WTC11 (cell line): ENCODE data around the gene GPN2. TPM values are rescaled to one million over a fixed set of nuclear protein-coding genes. Genes with fewer than 3 reads are reported as not detected.

ENCODE experiments used
- ATAC-seq: fragments of 200-7000 bp; cut with Tn5 transposase; 2 replicates; pipeline ENCODE4 v1.10.0; 2021; ENCODE audit warnings: mild to moderate bottlenecking, moderate library complexity
- CTCF ChIA-PET: fragments of 300-600 bp; sonication (Branson Sonifier 250); formaldehyde crosslinking; loops from one replicate; lab custom pipeline; 2021; ENCODE audit warnings: antibody characterized with exemption; lab: Charles Lee
- POLR2A ChIA-PET: fragments of 350-600 bp; sonication (Branson Sonifier 250); formaldehyde crosslinking; loops from one replicate; lab custom pipeline; 2021; ENCODE audit warnings: antibody characterized with exemption; lab: Charles Lee
- DNase-seq: peaks from one replicate; pipeline ENCODE4 v3.0.0; 2021; ENCODE audit warnings: low spot score
- H3K27ac Mint-ChIP-seq: 2 replicates; pipeline ENCODE4 v1.8.0; 2021; ENCODE audit warnings: mixed read lengths
- H3K27me3 Mint-ChIP-seq: 2 replicates; pipeline ENCODE4 v1.8.0; 2021; ENCODE audit warnings: low read depth, mild to moderate bottlenecking, moderate library complexity, mixed read lengths
- H3K36me3 Mint-ChIP-seq: 2 replicates; pipeline ENCODE4 v1.8.0; 2021; ENCODE audit warnings: mixed read lengths
- H3K4me1 Mint-ChIP-seq: 2 replicates; pipeline ENCODE4 v1.8.0; 2022; ENCODE audit warnings: mixed read lengths
- H3K4me3 Mint-ChIP-seq: 2 replicates; pipeline ENCODE4 v1.8.0; 2021; ENCODE audit warnings: mild to moderate bottlenecking, moderate library complexity, mixed read lengths
- H3K9me3 Mint-ChIP-seq: 2 replicates; pipeline ENCODE4 v1.8.0; 2021; ENCODE audit warnings: mixed read lengths
- ATF2 ChIP-seq: sonication (generic); formaldehyde crosslinking; IDR thresholded peaks from 2 replicates; pipeline ENCODE4 v1.8.1; 2022; ENCODE audit warnings: low read depth, missing genetic modification reagents, borderline replicate concordance
- ATF3 ChIP-seq: sonication (generic); formaldehyde crosslinking; conservative IDR thresholded peaks from 2 replicates; pipeline ENCODE4 v1.8.1; 2022; ENCODE audit warnings: mild to moderate bottlenecking, missing genetic modification reagents
- CREM ChIP-seq: sonication (generic); formaldehyde crosslinking; IDR thresholded peaks from 2 replicates; pipeline ENCODE4 v1.8.1; 2022; ENCODE audit warnings: mild to moderate bottlenecking, missing genetic modification reagents, moderate library complexity
- CTCF ChIP-seq: fragments of 200-600 bp; IDR thresholded peaks from 2 replicates; pipeline ENCODE4 v1.8.0; 2022; ENCODE audit warnings: antibody characterized with exemption
- E2F1 ChIP-seq: sonication (generic); formaldehyde crosslinking; IDR thresholded peaks from 2 replicates; pipeline ENCODE4 v1.8.0; 2022; ENCODE audit warnings: mild to moderate bottlenecking, missing genetic modification reagents
- ESRRA ChIP-seq: sonication (generic); formaldehyde crosslinking; IDR thresholded peaks from 2 replicates; pipeline ENCODE4 v1.8.1; 2022; ENCODE audit warnings: mild to moderate bottlenecking, missing genetic modification reagents, borderline replicate concordance
- ETV6 ChIP-seq: sonication (generic); formaldehyde crosslinking; IDR thresholded peaks from 2 replicates; pipeline ENCODE4 v1.8.1; 2022; ENCODE audit warnings: mild to moderate bottlenecking, missing genetic modification reagents
- FOXJ3 ChIP-seq: sonication (generic); formaldehyde crosslinking; IDR thresholded peaks from 2 replicates; pipeline ENCODE4 v1.9.0; 2021; ENCODE audit warnings: missing genetic modification reagents, mild to moderate bottlenecking, borderline replicate concordance
- FOXP4 ChIP-seq: sonication (generic); formaldehyde crosslinking; IDR thresholded peaks from 2 replicates; pipeline ENCODE4 v1.8.0; 2022; ENCODE audit warnings: mild to moderate bottlenecking, missing genetic modification reagents
- GABPB1 ChIP-seq: sonication (generic); formaldehyde crosslinking; IDR thresholded peaks from 2 replicates; pipeline ENCODE4 v1.8.1; 2023; ENCODE audit warnings: mild to moderate bottlenecking, missing genetic modification reagents
- GRHL2 ChIP-seq: fragments of 250-450 bp; sonication (Bioruptor Pico); IDR thresholded peaks from 2 replicates; pipeline ENCODE4 v1.8.0; 2022; ENCODE audit warnings: mild to moderate bottlenecking, moderate library complexity; ENCODE audit not compliant: insufficient replicate concordance, severe bottlenecking
- GTF2I ChIP-seq: fragments of 250-450 bp; sonication (Bioruptor Pico); conservative IDR thresholded peaks from 2 replicates; pipeline ENCODE4 v1.4.0; 2021; ENCODE audit warnings: mild to moderate bottlenecking
- HMGXB4 ChIP-seq: sonication (generic); formaldehyde crosslinking; IDR thresholded peaks from 2 replicates; pipeline ENCODE4 v1.8.1; 2023; ENCODE audit warnings: mild to moderate bottlenecking, moderate library complexity, missing genetic modification reagents
- JAZF1 ChIP-seq: fragments of 250-450 bp; sonication (Bioruptor Pico); IDR thresholded peaks from 2 replicates; pipeline ENCODE4 v1.9.0; 2021; ENCODE audit warnings: moderate library complexity, mild to moderate bottlenecking, inconsistent platforms
- MXD4 ChIP-seq: fragments of 250-450 bp; sonication (Bioruptor Pico); IDR thresholded peaks from 2 replicates; pipeline ENCODE4 v1.8.0; 2021; ENCODE audit warnings: mild to moderate bottlenecking, moderate library complexity, borderline replicate concordance
- MYBL2 ChIP-seq: sonication (generic); formaldehyde crosslinking; IDR thresholded peaks from 2 replicates; pipeline ENCODE4 v1.8.1; 2023; ENCODE audit warnings: mild to moderate bottlenecking, moderate library complexity, missing genetic modification reagents
- NR3C1 ChIP-seq: sonication (generic); formaldehyde crosslinking; conservative IDR thresholded peaks from 2 replicates; pipeline ENCODE4 v1.8.1; 2023; ENCODE audit warnings: low read depth, mild to moderate bottlenecking, missing genetic modification reagents
- RELA ChIP-seq: sonication (generic); formaldehyde crosslinking; IDR thresholded peaks from 2 replicates; pipeline ENCODE4 v1.8.1; 2022; ENCODE audit warnings: missing genetic modification reagents, mild to moderate bottlenecking, borderline replicate concordance
- SMAD3 ChIP-seq: sonication (generic); formaldehyde crosslinking; IDR thresholded peaks from 2 replicates; pipeline ENCODE4 v1.8.0; 2022; ENCODE audit warnings: missing genetic modification reagents, mild to moderate bottlenecking, borderline replicate concordance
- SMAD4 ChIP-seq: sonication (generic); formaldehyde crosslinking; IDR thresholded peaks from 2 replicates; pipeline ENCODE4 v1.8.0; 2022; ENCODE audit warnings: mild to moderate bottlenecking, missing genetic modification reagents
- SOX15 ChIP-seq: fragments of 250-450 bp; sonication (Bioruptor Pico); IDR thresholded peaks from 2 replicates; pipeline ENCODE4 v1.9.0; 2021; ENCODE audit warnings: mild to moderate bottlenecking
- SP1 ChIP-seq: sonication (generic); formaldehyde crosslinking; conservative IDR thresholded peaks from 2 replicates; pipeline ENCODE4 v1.8.1; 2022; ENCODE audit warnings: missing genetic modification reagents
- TCF7 ChIP-seq: sonication (generic); formaldehyde crosslinking; IDR thresholded peaks from 2 replicates; pipeline ENCODE4 v1.8.0; 2022; ENCODE audit warnings: mild to moderate bottlenecking, low read depth, missing genetic modification reagents, moderate library complexity
- ZNF232 ChIP-seq: sonication (generic); formaldehyde crosslinking; IDR thresholded peaks from 2 replicates; pipeline ENCODE4 v1.8.0; 2022; ENCODE audit warnings: mild to moderate bottlenecking, missing genetic modification reagents
- ZNF263 ChIP-seq: sonication (generic); formaldehyde crosslinking; IDR thresholded peaks from 2 replicates; pipeline ENCODE4 v1.8.1; 2022; ENCODE audit warnings: low read depth, mild to moderate bottlenecking, moderate library complexity, missing genetic modification reagents
- ZNF317 ChIP-seq: sonication (generic); formaldehyde crosslinking; IDR thresholded peaks from 2 replicates; pipeline ENCODE4 v1.8.1; 2023; ENCODE audit warnings: low read depth, mild to moderate bottlenecking, moderate library complexity, missing genetic modification reagents, borderline replicate concordance
- ZNF416 ChIP-seq: fragments of 250-450 bp; sonication (Bioruptor Pico); IDR thresholded peaks from 2 replicates; pipeline ENCODE4 v1.9.0; 2021; ENCODE audit warnings: mild to moderate bottlenecking, inconsistent platforms
- ZNF671 ChIP-seq: fragments of 250-450 bp; sonication (Bioruptor Pico); IDR thresholded peaks from 2 replicates; pipeline ENCODE4 v1.8.0; 2021; ENCODE audit warnings: mild to moderate bottlenecking
- total RNA-seq: library from RNA; stranded (reverse); gene quantifications from 3 replicates; pipeline ENCODE4 v1.2.3, GENCODE V29; 2021

GPN2 gene
- total RNA-seq, 1 experiment from 2014 or later = 38.5 TPM

GRCh38 chr1:26864610-26865480, 25.2 kb downstream of the GPN2 start:
- DNase-seq = peak; percentile 98
- ATAC-seq = peak; percentile 87
- Mint-ChIP-seq H3K36me3 (no peaks in the 10 kb centered on the region), H3K27ac (peak overlapping the region; percentile 96), H3K27me3 (peaks cover 16% of the 10 kb centered on the region), H3K4me3 (peak overlapping the region; percentile 94), H3K9me3 (no peaks in the 10 kb centered on the region), H3K4me1 (peaks cover 50% of the 10 kb centered on the region)
- ChIA-PET POLR2A (interaction anchor here (0.5 to 1.7 kb wide), 9 partner anchors 8 to 1369 kb away, joined by 3 to 10 read pairs (median 3); partner anchors contain the start of genes GPATCH3 and GPN2), CTCF (interaction anchor here (0.6 to 2.0 kb wide), 33 partner anchors 9 to 687 kb away, joined by 3 to 16 read pairs (median 4); partner anchors contain the start of genes CNKSR1, GPATCH3, GPN2 and PIGV)
- TF ChIP-seq ATF3 (CRISPR knock-in tag) = no peak
- TF ChIP-seq ZNF317 = no peak
- TF ChIP-seq GABPB1 (CRISPR knock-in tag) = peak; percentile 66
- TF ChIP-seq SMAD4 (CRISPR knock-in tag) = no peak
- TF ChIP-seq SMAD3 = peak; percentile 59; the same call in 1 of the 2 replicates
- TF ChIP-seq CREM = no peak
- TF ChIP-seq GRHL2 = no peak
- peak; percentile 68; the same call in 1 of the 2 replicates for TF ChIP-seq ZNF232 (CRISPR knock-in tag)
- TF ChIP-seq RELA = peak; percentile 24; the same call in 1 of the 2 replicates
- TF ChIP-seq JAZF1 (CRISPR knock-in tag) = no peak
- TF ChIP-seq ZNF671 (CRISPR knock-in tag) = no peak
- no peak; the same call in 1 of the 2 replicates for TF ChIP-seq E2F1
- TF ChIP-seq ZNF263 = no peak
- TF ChIP-seq ZNF416 = no peak
- peak; percentile 82 for TF ChIP-seq ETV6 (CRISPR knock-in tag)
- peak; percentile 92 for TF ChIP-seq SP1 (CRISPR knock-in tag)
- no peak for TF ChIP-seq ATF2 (CRISPR knock-in tag)
- no peak for TF ChIP-seq NR3C1 (CRISPR knock-in tag)
- no peak for TF ChIP-seq FOXJ3 (CRISPR knock-in tag)
- no peak for TF ChIP-seq MXD4
- no peak for TF ChIP-seq SOX15 (CRISPR knock-in tag)
- TF ChIP-seq CTCF = no peak
- peak; percentile 53; the same call in 1 of the 2 replicates for TF ChIP-seq HMGXB4 (CRISPR knock-in tag)
- TF ChIP-seq MYBL2 (CRISPR knock-in tag) = peak; percentile 48; the same call in 1 of the 2 replicates
- TF ChIP-seq FOXP4 (CRISPR knock-in tag) = peak; percentile 64
- TF ChIP-seq GTF2I (CRISPR knock-in tag) = no peak
- TF ChIP-seq ESRRA (CRISPR knock-in tag) = 0 out of 2 replicates have a peak, but pooled peaks have one; percentile 61
- no peak for TF ChIP-seq TCF7 (CRISPR knock-in tag)
